Measurements from ENCODE around the gene BSND.
"Not testable (repeated sequence)": the region's sequence is repeated elsewhere in the genome, so short reads cannot be mapped to it uniquely, and the experiment has no call there.

GRCh38 chr1:55026682-55027081 lies 27.9 kb downstream of the BSND start:
- TF ChIP-seq SMC3 (conservative IDR thresholded peaks at IDR 0.05; ENCODE audit: poor library complexity); EP300 (conservative IDR thresholded peaks at IDR 0.05; ENCODE audit: poor library complexity, severe bottlenecking); CTCF (IDR thresholded peaks at IDR 0.05; ENCODE audit: poor library complexity, severe bottlenecking); RAD21 (conservative IDR thresholded peaks at IDR 0.05); POLR2AphosphoS5 (IDR thresholded peaks at IDR 0.05); MXI1 (conservative IDR thresholded peaks at IDR 0.05; ENCODE audit: poor library complexity, severe bottlenecking); EZH2 (IDR thresholded peaks at IDR 0.05; ENCODE audit: borderline replicate concordance, insufficient read depth, low read length, poor library complexity, severe bottlenecking); REST (IDR thresholded peaks at IDR 0.05; ENCODE audit: borderline replicate concordance): not testable (repeated sequence)

All from neural cell (in vitro differentiated cells).